ENCODE measurements around the gene CRACR2B. TPM values are rescaled to one million over a fixed set of nuclear protein-coding genes. Genes with fewer than 3 reads are reported as not detected.

CRACR2B gene
- total RNA-seq, 6 donors from 2014 or later: 29.0 to 157 (median 41.4) TPM

DNA sequence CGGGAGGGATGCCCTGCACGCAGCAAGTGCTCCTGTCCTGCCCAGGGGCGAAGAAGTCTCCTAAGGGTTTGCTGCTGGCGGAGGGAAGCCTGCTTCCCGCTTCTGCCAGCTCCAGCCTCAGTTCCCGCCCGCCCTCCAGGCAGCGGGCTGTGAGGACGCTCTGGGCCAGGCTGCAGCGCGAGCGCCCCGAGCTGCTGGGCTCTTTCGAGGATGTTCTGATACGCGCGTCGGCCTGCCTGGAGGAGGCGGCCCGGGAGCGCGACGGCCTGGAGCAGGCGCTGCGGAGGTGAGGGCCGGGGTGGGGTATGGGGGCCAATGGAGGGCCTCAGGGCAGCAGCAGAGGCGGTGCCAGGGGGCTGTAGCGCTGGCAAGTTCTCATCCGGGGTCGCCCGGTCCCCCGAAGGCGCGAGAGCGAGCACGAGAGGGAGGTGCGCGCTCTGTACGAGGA is 2.2 kb downstream of the CRACR2B start:
- H3K27me3 ChIP-seq: peaks cover 0 to 4% (median 0%) of the 10 kb centered on the region in 4 donors
- peak in 1 of 2 donors; percentile 0 for ATAC-seq (ENCODE audit: low FRiP score in 2 of 2)
- DNase-seq: no peak
- WGBS, 2 donors: 2 to 10% methylated on average over 2 to 18 of the region's 39 CpGs
- H3K9me3 ChIP-seq: no peaks in the 10 kb centered on the region
- H3K27ac ChIP-seq: peak overlapping the region; percentile 48 to 92 (median 84)
- TF ChIP-seq POLR2A (IDR thresholded peaks at IDR 0.05): peak in 1 of 4 donors; percentile 59
- no peak for TF ChIP-seq EP300 (IDR thresholded peaks at IDR 0.05)
- peaks cover 88 to 96% (median 91%) of the 10 kb centered on the region in 4 donors for H3K4me1 ChIP-seq
- H3K36me3 ChIP-seq: peaks cover 2 to 7% (median 6%) of the 10 kb centered on the region in 4 donors
- peak overlapping the region in 3 of 4 donors; percentile 39 to 46 (median 45) for H3K4me3 ChIP-seq

DNA sequence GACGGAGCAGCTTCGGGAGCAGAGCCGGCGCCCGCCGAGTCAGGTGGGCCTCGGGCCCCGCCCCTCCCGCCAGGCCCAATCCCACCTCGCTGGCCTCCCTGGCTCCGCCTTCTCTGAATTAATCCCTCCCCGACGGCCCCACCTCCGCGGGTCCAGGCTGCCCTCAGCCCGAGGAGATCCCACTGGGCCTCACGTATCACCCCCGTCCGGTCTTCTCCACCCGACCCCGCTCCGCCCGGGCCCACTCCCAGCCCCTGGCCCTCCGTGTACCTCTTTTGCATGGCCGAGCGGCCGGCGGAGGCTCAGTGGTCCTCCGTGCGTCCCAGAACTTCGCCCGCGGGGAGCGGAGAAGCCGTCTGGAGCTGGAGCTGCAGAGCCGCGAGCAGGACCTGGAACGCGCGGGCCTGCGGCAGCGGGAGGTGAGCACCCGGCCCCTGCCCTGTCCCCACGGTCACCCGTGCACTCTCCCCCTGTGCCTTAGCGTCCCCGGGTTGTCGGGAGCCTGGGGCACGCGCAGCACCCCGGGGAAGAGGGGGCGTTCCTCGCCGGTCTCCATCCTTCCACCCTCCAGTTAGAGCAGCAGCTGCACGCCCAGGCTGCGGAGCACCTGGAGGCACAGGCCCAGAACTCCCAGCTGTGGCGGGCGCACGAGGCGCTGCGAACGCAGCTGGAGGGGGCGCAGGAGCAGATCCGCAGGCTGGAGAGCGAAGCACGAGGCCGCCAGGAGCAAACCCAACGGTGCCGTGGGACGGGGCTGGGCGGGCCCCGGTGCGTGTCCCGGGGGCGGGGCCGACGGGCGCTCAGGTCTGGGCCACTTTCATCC is 2.8 kb downstream of the CRACR2B start:
- peak overlapping the region in 3 of 4 donors; percentile 39 to 46 (median 45) for H3K4me3 ChIP-seq
- peaks cover 0 to 4% (median 0%) of the 10 kb centered on the region in 4 donors for H3K27me3 ChIP-seq
- TF ChIP-seq EP300 (IDR thresholded peaks at IDR 0.05) (no peak), POLR2AphosphoS5 (IDR thresholded peaks at IDR 0.05) (peak in 1 of 2 donors; percentile 40), POLR2A (IDR thresholded peaks at IDR 0.05) (peak in 1 of 4 donors; percentile 47)
- 33 to 38% methylated on average over 25 to 32 of the region's 78 CpGs for WGBS, 2 donors
- DNase-seq (peak; percentile 88 to 94), ATAC-seq (ENCODE audit: low FRiP score in 2 of 2) (peak; percentile 53 to 61)
- peaks cover 0 to under 1% (median under 1%) of the 10 kb centered on the region in 4 donors for H3K36me3 ChIP-seq
- peak overlapping the region in 3 of 4 donors; percentile 48 to 89 (median 78) for H3K27ac ChIP-seq
- no peaks in the 10 kb centered on the region for H3K9me3 ChIP-seq
- peaks cover 86 to 96% (median 91%) of the 10 kb centered on the region in 4 donors for H3K4me1 ChIP-seq

DNA sequence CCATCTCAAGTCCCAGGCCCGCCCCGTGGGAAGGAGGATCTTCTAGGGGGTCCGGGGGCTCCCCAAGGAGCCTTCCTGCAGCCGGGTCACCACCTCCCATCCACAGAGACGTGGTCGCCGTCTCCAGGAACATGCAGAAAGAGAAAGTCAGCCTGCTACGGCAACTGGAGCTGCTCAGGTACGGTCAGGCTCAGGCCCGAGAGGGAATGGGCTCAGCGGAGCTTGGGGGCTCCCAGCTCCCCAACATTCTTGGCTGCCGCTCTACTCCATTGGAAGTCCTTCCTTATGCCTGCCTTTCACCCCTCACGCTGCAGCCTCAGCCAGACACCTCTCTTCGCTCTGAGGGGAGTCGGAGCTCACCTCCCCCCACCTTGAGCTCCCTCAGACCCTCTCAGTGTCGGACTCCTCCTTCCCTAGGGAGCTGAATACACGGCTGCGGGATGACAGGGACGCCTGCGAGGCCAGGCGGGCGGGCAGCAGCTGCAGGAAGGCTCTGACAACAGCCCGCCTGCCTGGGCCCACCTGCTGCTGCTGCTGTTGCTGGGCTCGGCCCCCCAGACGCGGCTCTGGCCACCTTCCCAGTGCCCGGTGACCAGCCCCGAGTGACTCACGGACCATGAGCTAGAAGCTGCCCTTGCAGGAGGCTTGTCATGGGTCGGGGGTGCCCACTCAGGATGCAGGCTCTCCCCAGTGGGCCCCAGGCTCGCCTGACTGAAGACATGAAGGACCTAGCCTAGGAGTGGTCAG is 3.6 kb downstream of the CRACR2B start:
- H3K27ac ChIP-seq: no peak overlapping the region
- 76 to 78% methylated on average over 23 to 25 of the region's 31 CpGs for WGBS, 2 donors
- H3K27me3 ChIP-seq: peaks cover 0 to 4% (median 0%) of the 10 kb centered on the region in 4 donors
- no peak for ATAC-seq (ENCODE audit: low FRiP score in 2 of 2)
- H3K36me3 ChIP-seq: peaks cover 0 to 6% (median 6%) of the 10 kb centered on the region in 4 donors
- TF ChIP-seq EP300 (IDR thresholded peaks at IDR 0.05): no peak
- TF ChIP-seq, protein P1, sequence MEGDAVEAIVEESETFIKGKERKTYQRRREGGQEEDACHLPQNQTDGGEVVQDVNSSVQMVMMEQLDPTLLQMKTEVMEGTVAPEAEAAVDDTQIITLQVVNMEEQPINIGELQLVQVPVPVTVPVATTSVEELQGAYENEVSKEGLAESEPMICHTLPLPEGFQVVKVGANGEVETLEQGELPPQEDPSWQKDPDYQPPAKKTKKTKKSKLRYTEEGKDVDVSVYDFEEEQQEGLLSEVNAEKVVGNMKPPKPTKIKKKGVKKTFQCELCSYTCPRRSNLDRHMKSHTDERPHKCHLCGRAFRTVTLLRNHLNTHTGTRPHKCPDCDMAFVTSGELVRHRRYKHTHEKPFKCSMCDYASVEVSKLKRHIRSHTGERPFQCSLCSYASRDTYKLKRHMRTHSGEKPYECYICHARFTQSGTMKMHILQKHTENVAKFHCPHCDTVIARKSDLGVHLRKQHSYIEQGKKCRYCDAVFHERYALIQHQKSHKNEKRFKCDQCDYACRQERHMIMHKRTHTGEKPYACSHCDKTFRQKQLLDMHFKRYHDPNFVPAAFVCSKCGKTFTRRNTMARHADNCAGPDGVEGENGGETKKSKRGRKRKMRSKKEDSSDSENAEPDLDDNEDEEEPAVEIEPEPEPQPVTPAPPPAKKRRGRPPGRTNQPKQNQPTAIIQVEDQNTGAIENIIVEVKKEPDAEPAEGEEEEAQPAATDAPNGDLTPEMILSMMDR (IDR thresholded peaks at IDR 0.05): no peak
- no peak for TF ChIP-seq POLR2AphosphoS5 (IDR thresholded peaks at IDR 0.05)
- TF ChIP-seq POLR2A (IDR thresholded peaks at IDR 0.05): no peak
- peak in 1 of 2 donors; percentile 83 for DNase-seq
- no peaks in the 10 kb centered on the region for H3K9me3 ChIP-seq
- H3K4me3 ChIP-seq: peak overlapping the region in 2 of 4 donors; percentile 45 to 46
- H3K4me1 ChIP-seq: peaks cover 83 to 94% (median 85%) of the 10 kb centered on the region in 4 donors

DNA sequence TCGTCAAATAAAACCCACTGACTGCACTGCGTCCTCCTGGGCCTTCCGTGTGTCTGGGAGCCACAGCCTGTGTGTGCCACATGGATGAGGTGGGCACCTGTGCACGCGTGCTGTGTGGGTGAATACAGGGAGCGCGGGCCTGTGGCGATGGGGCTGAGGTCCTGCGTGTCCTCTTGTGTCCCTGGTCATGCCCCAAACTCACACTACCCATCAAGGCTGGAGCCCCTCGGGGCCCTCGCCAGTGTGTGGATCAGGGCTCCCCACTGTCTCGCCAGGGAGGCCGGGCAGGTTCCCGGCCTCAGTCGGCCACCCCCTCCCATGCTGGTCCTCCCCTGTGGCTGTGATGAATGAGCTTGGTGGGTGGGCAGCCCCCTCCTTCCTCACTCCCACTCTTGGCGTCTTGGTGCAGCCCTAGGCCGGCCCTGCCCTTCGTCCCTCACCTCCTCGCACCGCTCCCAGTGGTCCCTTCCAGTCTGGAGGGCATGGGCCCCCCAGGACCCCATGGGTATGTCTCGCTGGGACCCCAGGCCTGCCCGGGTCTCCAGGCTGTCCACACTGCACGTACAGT is 4.3 kb downstream of the CRACR2B start:
- peaks cover 77 to 92% (median 80%) of the 10 kb centered on the region in 4 donors for H3K4me1 ChIP-seq
- 67 to 84% methylated on average over 7 to 22 of the region's 23 CpGs for WGBS, 2 donors
- DNase-seq (peak in 1 of 2 donors; percentile 73), ATAC-seq (ENCODE audit: low FRiP score in 2 of 2) (no peak)
- peak overlapping the region in 3 of 4 donors; percentile 52 to 95 (median 80) for H3K4me3 ChIP-seq
- peak overlapping the region; percentile 87 to 94 (median 92) for H3K27ac ChIP-seq
- H3K9me3 ChIP-seq: no peaks in the 10 kb centered on the region
- H3K27me3 ChIP-seq: peaks cover 0 to 4% (median 0%) of the 10 kb centered on the region in 4 donors
- peaks cover 0 to 14% (median 13%) of the 10 kb centered on the region in 4 donors for H3K36me3 ChIP-seq
- no peak for TF ChIP-seq POLR2AphosphoS5 (IDR thresholded peaks at IDR 0.05)
- TF ChIP-seq, protein P1 (IDR thresholded peaks at IDR 0.05): no peak
- no peak for TF ChIP-seq POLR2A (IDR thresholded peaks at IDR 0.05)
- no peak for TF ChIP-seq EP300 (IDR thresholded peaks at IDR 0.05)

DNA sequence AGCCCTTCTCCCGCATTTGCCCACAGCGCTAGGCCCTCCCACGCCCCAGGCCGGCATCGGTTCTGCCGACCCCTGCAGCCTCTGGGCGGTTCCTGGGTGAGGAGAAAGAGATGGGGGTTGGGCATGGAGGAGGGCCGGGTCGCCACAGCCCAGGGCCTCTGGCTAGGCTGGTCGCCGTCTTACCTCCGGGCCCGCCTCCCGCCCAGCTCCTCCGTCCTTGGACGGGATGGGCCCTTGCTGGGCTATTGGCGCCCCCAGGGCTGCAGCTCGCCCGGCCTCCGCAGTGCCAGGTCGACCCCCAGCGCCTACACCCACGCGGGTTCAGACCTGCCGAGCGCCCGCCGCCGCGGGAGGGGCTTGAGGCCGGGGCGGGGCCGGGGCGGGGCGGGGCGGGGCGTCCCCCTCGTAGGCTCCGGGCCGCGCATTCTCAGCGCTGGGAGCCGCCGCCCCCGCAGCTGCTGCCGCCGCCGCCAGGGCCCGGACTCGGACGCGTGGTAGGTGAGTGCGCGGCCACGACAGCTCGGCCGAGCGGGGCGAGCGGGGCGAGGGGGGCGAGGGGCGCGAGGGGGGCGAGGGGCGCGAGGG is 4.9 kb downstream of the CRACR2B start, which contains the start of gene CD151:
Gene CD151 (plus strand): TSS at position 424 of the 585 bp plus-strand sequence. CDS start 3,118 bp downstream, outside the sequence.
- Histone ChIP-seq H3K4me1 (peaks cover 72 to 92% (median 78%) of the 10 kb centered on the region in 4 donors), H3K27ac (peak within 1 kb of the TSS; percentile 87 to 94 (median 92)), H3K9me3 (no peaks in the 10 kb centered on the region), H3K36me3 (peaks cover under 1 to 20% (median 19%) of the 10 kb centered on the region in 4 donors), H3K4me3 (peak within 1 kb of the TSS; percentile 52 to 95 (median 81)), H3K27me3 (peaks cover 0 to 4% (median 0%) of the 10 kb centered on the region in 4 donors)
- TF ChIP-seq EP300 (IDR thresholded peaks at IDR 0.05) (no peak), POLR2AphosphoS5 (IDR thresholded peaks at IDR 0.05) (peak; percentile 13 to 28)
- TF ChIP-seq, protein P1 (IDR thresholded peaks at IDR 0.05): peak in 1 of 6 experiments; percentile 20
- DNase-seq (peak in 1 of 2 donors; percentile 92), ATAC-seq (ENCODE audit: low FRiP score in 2 of 2) (peak in 1 of 2 donors; percentile 70)
- WGBS, 2 donors: 2% methylated on average over 21 of the region's 67 CpGs; no CpG with 5 or more reads in 1 of the 2 donors

Measured in upper lobe of left lung (tissue), 6 donors.